ENCODE data around the gene MYADM.
"Not testable (repeated sequence)": the region's sequence is repeated elsewhere in the genome, so short reads cannot be mapped to it uniquely, and the experiment has no call there.

The MYADM gene

DNA sequence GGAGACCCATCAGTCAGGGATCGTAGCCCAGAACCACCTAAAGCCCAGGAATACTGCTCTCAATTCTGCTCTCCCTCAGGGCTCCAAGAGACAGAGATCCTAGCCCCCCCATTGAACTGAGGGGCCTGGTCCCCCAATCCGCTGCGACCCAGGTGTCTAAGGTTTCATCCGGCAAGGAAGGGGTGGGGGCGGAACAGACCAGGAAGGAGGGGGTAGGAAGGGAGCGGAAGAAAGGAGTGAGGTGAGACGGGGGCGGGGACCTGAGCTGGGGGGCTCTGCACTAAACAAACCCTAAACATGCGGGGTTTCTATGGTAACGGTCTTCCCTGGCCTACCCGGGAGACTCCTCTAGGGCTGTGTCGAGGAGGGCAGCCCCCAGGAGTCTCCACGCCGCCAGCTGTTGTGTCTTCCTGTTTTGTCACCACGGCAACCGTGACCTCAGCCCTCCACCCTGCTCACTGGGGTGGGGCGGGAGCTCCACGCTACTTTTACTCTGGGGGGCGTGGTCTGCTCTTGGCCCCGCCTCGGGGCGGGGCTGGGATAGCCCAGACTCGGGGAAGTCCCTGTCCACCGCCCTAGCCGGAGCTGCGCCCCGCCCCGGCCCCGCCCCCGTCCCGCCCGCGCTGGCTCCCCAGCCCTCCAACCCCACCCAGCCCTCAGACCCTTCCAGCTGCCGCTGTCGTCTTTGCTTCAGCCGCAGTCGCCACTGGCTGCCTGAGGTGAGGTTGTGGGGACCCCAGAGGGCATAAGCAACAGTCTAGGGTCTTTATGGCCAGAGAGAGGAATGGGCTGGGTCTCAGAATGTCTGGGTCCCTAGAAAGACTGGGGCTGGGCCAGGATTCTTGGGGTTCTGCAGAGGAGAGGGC lies at the start of gene MYADM:
Gene MYADM (plus strand): TSS at position 659 of the 866 bp plus-strand sequence. CDS start 5,647 bp downstream, outside the sequence.
- DNase-seq (ENCODE audit: low spot score), result peak; percentile 99

DNA sequence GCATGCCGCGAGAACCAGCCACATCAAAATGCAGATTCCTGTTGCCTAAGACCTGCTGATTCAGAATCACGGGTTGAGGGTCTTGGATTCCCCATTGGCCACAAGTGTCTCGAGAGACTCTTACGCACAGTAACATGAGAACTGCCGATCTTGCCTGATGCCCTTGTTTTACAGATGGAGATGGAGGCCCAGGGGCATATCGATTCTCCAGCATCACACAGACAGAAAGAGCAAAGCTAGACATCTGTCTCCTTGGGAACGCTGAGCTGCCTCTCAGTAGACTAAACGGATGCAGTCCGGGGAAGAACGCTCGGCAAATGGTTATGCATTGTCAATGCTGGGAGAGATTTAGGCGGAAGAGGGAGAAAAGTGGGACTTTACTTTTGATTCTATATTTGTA lies 48.9 kb upstream of the MYADM start:
- no peak for DNase-seq (ENCODE audit: low spot score)

GRCh38 chr19:53819861-53820260 lies 47.8 kb upstream of the MYADM start:
- DNase-seq (ENCODE audit: low spot score), result no peak

DNA sequence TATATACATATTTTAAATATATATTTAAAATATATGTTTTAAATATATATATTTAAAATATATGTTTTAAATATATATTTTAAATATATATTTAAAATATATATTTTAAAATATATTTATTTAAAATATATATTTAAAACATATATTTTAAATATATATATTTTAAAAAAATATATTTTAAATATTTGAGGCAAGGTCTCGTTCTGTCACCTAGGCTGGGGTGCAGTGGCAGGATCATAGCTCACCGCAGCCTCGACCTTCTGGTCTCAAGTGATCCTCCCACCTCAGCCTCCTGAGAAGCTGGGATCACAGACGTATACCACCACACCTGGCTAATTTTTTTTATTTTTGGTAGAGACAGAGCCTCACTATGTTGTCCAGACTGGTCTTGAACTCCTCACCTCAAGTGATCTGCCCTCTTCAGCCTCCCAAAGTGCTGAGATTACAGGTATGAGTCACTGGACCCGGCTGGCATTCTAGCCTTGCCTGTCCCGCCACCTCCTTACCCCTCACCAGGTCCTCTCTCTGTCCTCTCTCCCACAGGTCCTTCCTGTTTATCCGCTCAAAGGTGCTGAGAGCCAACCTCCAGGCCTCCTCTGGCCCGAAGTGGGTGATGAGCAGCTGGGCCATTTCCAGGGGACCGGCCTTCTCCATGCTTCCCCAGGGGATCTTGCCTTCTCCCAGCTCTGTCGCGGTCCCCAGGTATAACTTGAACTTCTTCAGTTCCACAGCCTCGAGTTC lies 44.1 kb upstream of the MYADM start:
- no peak for DNase-seq (ENCODE audit: low spot score)

DNA sequence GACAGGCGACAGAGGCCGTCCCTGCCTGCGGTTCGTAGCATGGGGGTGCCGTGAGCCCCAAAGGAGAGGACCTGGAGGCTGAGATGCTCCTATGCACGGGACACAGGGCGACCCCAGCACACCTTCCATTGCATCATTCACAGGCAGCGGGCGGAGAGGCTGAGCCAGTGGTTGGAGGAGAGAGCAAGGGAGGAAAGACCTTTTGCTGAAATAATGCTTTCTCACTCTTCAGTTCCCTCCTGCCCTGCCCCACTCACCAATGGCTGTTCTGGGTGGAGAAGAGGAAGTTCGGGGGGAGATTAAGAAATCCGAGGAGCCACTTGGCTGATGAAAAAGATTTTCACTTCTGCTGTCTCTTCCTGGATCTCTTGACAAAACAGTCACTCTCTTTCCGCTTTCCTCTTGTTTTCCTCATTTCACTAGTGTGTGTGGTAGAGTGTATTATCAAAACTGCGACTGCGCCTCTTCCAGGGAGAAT lies 43.5 kb upstream of the MYADM start, which contains the start of gene NLRP12:
Gene NLRP12 (minus strand): TSS at position 181 of the 478 bp plus-strand sequence. CDS start 140 bp downstream, at position 41.
- no peak for DNase-seq (ENCODE audit: low spot score)

DNA sequence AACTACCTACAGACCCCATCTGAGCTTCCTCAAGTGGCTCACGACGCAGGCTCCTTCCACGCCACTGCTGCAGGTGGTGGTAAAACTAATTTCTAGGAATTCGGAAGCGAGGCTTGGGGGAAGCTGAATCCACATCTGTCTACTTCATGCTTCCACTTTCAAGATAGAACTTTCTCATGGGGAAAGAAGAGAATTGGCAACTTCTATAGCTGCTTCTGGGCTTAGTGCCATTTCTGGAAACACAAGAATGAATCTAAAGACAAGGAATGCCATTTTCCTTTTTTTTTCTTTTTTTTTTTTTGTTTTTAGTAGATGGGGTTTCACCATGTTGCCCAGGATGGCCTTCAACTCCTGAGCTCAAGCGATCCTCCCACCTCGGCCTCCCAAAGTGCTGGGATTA lies 40.8 kb upstream of the MYADM start:
- no peak for DNase-seq (ENCODE audit: low spot score)

DNA sequence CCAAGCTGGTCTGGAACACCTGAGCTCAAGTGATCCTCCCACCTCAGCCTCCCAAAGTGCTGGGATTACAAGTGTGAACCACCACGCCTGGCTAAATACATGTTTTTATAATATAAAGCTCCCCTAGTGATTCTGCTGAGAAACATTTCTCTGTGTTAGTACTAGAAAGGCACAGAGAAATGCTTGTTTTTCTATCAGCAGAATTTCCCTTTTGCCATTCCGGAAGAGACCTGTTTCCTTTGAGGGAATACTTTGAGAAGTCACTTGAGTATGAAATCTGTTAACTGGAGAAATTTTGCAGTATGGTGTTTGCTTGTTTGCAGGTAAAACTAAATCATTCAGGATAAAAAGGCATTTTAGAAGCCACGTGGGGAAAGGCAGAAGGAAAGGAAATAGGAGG lies 39.2 kb upstream of the MYADM start:
- no peak for DNase-seq (ENCODE audit: low spot score)

DNA sequence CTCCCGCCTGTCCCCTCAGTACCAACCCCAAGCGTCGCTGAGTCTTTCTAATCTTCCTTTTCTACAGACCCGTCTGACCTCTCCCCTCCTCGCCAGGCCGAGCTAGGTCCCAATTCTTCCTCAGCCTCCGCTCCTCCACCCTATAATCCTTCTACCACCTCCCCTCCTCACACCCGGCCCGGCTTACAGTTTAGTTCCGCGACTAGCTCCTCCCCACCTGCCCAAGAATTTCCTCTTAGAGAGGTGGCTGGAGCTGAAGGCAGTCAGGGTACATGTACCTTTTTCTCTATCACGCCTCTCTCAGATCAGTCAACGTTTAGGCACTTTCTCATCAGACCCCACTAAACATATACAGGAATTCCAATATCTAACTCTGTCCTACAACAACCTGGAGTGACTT lies 34.8 kb upstream of the MYADM start:
- DNase-seq (ENCODE audit: low spot score), result not testable (repeated sequence)

GRCh38 chr19:53838446-53838845 lies 29.2 kb upstream of the MYADM start:
- DNase-seq (ENCODE audit: low spot score), result not testable (repeated sequence)

GRCh38 chr19:53840241-53840640 lies 27.4 kb upstream of the MYADM start:
- DNase-seq (ENCODE audit: low spot score), result not testable (repeated sequence)

DNA sequence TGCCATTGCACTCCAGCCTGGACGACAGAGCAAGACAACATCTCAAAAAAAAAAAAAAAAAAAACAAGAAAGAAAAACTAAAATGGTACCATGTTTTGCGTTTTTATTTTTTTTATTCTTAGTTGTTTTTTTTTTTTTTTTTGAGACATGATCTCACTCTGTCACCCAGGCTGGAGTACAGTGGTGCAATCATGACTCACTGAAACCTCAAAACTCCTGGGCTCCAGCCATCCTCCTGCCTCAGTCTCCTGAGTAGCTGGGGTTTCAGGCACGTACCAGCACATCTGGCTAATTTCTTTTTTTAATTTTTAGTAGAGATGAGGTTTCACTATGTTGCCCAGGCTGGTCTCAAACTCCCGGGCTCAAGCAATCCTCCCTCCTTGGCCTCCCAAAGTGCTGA lies 26.8 kb upstream of the MYADM start:
- DNase-seq (ENCODE audit: low spot score), result peak; percentile 77

DNA sequence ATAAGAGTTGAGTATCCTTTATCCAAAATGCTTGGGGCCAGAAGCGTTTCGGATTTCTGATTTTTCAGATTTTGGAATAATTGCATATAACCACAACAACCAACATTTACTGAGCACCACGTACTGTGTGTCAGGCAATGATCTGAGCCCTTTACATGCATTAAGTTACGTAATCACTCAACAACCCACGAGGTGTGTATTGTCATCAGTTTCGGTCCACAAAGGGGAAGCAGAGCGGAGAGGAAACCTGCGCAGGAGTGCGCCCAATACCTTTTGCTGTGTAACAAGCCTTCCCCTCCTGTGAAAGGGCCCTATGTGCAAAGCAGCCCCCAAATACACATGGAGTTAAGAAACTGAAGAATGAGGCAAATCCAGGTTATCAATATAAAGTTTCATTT lies 22.8 kb upstream of the MYADM start:
- DNase-seq (ENCODE audit: low spot score), result no peak

GRCh38 chr19:53847555-53847954 lies 20.1 kb upstream of the MYADM start:
- DNase-seq (ENCODE audit: low spot score), result no peak

DNA sequence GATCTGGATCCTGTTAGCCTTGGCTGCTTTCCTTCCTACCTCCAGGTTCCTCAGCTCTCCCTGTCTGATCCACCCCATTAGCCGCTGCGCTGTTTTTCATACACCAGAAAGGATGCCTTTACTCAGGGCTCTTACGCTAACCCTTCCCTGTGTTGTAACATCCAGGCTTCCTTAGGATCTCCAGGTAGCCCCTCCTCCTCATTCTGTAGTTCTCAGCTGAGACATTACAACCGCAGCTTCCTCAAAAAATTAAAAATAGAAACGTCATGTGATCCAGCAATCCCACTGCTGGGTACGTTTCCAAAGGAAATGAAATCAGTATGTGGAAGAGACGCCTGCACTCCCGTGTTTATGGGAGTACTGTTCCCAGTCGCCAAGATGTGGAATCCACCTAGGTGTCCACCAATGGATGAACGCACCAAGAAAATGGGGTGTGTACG lies 18.4 kb upstream of the MYADM start:
- peak; percentile 6 for DNase-seq (ENCODE audit: low spot score)

DNA sequence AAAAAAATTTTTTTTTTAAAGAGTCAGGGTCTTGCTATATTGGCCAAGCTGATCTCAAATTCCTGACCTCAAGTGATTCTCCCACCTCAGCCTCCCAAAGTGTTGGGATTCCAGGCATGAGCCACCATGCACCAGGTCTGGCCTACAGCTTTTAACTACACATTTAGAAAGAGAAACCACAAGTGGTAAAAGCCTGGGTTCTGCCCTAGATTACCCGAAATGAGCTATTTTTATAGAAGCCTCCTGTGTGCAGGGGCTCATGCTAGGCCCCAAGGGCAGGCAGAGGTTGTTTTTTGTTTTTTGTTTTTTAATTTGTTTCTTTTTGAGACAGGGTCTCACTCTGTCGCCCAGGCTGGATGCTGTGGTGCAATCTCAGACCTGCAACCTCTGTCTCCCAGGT lies 14.0 kb upstream of the MYADM start:
- no peak for DNase-seq (ENCODE audit: low spot score)

DNA sequence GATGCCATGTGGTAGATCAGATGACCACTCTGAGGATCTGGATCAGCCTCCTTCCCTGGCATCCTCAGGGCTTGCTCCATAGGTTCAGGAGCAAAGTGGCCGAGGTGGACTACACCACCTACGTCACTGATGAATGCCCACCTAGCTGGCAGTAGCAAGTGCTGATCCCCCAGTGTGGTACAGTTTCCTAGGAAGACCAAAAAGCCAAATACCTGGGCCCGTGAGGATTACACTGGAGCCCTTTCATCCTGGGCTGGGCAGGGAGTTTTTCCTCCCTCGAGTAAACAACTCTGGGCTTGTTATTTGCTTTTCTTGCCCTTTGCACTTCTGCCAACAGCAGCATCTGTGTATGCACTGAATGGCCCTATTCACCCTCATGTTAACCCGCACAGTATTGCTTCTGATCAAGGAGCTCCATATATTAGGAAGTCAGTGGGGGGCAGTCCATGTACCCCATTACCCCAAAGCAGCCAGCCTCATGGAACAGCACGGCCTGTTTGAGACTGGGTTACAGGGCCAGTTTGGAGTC lies 3.3 kb upstream of the MYADM start:
- no peak for DNase-seq (ENCODE audit: low spot score)

- no peak for DNase-seq (ENCODE audit: low spot score)
Measured at GRCh38 chr19:53865523-53865917, 2.2 kb upstream of the MYADM start.

DNA sequence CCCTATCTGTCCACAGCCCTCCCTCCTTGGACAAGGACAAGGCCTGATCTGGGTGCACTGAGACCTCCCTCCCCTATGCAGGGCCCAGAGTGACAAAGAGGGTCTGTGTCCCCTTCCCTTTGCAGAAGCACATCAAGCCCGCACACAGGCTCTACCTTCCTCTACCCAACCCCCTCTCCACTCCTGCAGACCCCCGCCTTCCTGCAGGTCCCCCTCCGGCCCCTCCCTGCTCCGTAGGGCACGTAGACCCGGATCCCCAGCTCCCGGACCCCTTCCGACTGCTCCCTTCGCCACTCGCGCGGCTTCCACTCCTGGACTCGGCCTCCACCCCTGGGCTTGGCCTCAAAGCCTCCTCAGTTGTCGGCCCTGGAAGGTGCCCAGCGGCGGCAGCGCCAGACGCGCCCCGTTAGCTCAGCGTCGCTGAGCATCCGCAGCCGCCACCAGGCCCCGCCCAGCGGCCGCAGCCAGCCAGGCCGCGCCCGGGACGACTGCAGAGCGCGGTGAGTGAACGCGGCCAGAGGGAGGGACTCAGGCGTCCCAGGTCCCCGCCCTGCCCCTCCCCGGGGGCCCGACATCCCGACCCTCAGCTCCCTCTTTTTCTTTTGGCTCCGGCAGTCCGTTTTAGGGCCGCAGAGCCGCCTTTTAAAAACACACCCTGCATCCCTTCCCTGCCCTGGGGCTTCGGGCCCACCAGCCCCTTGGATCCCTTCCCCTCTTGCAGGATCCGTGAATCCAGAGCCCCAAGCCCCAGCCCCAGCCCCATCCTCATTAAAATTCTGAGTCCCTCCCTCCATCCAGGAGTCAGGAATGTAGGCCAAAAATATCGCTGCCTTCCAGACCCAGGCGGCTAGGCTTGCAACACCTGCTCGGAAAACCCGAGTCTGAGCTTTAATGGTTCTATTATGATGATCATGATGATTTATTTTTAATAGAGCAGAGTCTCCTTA lies 1.5 kb upstream of the MYADM start:
- peak; percentile 85 for DNase-seq (ENCODE audit: low spot score)

DNA sequence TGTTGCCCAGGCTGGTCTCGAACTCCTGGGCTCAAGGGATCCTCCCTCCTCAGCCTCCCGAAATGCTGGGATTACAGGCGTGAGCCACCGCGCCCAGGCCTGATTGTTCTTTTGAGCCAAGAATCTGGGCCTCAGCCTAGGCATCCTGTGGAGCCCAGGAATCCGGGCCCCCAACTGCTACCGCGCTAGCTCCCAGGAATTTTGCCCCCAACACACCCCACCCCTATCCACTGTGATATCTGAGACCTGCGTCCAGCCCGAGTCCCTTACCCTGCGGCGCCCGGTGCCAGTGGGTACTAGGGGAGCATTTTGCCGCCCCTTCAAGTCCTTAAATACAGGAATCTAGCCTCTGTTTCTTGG lies 838 bp upstream of the MYADM start:
- no peak for DNase-seq (ENCODE audit: low spot score)

GRCh38 chr19:53868091-53868891 lies 608 bp downstream of the MYADM start:
- DNase-seq (ENCODE audit: low spot score), result peak; percentile 70

All from kidney tubule cell (primary cell).